HG02588 (cell line): Measurements from ENCODE around the gene TADA2A.
"Not testable (repeated sequence)": the region's sequence is repeated elsewhere in the genome, so short reads cannot be mapped to it uniquely, and the experiment has no call there.

ENCODE experiments used
- ATAC-seq: cut with Tn5 transposase; IDR thresholded peaks from one replicate; pipeline ENCODE4 v1.9.1; 2021; ENCODE audit warnings: mild to moderate bottlenecking, moderate library complexity; ENCODE audit not compliant: unreplicated experiment

The TADA2A gene

DNA sequence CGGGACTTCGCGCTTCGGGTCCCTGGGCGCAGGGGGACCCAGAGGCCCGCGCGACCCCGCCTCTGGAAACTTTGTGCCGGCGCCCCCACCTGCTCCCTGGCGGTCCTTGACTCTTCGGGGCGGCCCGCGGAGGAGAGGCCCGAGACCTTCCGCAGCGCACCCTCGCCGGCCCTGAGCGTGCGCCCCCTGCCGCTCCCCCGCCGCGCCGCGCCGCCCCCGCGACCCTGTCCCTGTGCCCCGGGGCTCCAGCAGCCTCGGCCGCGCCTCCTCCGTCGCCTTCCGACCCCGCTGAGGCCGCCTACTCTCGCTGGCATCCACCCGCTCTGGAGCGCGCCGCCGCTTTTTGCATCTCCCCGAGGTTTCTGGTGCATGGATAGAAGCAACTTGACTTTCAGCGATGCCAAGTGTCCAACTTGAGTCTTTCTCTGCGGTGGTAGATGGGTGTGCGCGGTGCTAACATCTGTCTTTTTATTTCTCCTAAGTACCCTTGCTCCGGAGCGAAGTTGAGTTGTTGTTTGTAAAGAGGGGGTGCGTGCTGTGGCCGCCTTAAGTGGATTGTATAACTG lies 83.4 kb downstream of the TADA2A start:
- peak; percentile 51 for ATAC-seq

DNA sequence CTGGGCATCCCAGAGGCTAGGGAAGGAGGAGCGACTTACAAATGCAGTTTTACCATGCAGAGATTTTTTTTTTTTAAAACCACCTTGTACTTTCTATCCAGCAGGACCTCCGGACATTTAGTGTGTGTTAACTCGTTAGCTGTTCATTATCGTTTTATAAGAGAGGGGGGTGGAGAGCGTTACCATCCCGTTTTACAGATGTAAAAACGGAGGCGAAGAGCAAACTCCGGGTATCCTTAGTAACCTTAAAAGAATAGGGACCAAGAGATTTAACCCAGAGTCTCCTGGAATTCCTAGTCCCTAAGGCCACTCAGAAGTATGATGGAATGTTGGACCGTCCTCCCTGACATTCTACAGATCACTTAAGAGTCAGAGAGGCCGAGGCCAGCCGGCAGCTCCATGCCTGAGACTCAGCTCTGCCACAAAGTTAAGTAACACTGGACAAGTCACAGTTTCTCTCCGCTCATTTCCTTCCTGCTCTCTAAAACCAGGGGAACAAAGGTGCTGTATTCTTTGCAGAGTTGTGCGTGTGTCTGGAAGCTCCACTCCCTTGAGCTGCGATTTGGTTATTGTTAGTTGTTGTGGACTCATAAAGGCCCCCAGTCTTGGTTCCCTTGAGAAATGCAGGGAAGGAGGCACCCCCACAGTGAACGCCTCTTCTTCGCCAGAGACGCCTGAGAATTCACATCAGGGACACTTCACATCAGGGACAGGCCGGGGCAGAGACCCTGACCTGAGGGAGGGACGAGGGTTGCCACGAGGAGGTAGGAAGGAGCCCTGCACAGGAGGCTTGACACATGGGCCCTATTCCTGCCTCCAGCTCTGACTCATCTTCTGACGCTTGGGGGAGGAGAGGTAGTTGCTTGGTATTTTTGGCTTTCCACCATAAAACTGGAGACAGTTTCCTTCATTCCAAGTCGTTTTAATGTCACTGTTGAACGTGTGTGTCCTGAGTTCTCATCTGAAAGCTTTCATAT lies 84.2 kb downstream of the TADA2A start:
- no peak for ATAC-seq

DNA sequence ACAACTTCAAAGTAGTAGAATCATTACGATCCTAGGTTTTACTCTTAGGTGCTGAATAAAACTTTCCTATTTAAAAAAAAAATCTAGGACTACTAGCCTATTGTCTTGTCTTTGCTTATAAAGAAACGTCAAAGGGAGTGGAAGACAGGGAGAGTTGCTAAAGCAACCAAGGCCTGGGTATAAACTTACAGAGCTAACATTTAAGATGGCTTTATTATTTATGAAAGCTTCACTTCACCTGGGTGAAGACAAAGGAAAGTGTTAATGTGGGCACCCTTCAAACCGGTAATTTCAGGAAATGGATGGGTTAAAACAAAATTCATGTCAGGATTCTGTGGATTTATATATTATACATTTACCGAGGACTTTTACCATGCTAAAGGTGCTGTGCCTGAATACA lies 85.5 kb downstream of the TADA2A start:
- ATAC-seq: no peak

DNA sequence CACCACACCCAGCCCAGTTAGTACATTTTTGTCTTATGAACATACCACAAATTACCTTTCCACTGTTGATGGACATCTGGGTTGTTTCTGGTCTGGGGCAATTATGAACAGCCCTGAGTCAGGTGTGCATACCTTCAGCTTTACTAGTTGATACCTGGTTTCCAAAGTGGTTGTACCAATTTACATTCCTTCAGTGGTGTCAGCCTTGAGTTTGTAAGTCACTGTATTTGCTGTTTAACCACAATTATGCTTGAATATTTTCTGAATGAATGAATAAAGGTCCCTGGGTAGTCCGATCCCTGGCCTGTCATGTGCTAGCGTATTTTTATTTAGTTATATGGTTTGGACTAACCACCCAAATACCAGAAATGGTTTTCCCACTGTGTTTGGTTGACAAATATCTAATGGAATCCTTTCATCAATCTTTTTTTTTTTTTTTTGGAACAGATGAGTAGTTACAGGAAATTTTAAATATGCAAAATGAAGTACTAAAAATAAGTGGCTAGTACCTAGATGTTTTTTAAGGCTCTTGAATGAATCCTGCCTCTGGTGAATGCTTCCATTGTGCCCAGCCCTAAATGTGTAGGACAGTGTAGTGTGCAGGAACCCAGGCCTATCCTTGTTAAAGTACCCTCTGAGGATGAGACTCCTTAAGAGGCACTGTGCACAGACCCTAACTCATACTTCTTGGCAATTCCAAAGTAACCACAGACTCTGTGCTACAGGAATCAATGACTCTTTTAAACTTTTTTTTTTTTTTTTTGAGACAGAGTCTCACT lies 86.8 kb downstream of the TADA2A start:
- no peak for ATAC-seq

DNA sequence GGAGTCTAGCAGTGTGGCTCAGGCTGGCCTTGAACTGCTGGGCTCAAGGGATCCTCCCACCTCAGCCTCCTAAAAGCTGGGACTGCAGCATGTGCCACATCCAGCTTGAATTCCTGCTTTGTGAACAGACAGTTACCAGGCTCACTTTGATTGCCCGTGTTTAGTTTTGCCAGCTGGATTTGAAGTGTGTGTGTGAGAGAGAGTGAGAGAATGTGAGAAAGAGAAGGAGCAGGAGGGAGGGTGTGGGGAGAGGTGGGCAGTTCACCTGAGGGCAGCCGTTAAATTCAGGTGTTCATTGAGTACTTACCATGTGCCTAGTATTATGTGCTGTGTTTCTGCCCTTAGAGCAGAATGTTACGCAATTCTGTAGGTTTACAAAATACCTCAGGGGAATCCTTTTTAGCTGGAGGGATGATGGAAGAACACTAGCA lies 87.7 kb downstream of the TADA2A start:
- ATAC-seq: no peak

DNA sequence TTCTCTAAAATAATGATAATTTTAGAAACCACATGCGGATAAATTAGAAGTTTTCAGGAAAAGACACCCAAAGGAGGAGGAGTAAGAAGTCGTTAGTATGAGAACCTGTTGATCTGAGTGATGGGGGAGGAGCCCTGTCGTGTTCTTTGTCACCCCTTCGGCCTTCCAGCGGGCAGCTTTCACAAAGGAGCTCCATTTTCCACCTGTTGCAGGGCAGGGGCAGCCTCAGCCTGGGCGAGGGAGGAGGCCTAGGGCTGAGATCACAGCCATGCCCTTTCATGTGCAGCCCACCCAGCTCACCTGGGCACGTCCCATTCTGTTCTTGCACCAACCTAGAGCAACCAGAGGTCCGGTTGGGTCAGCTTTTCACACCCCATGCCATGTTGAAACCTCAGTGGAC lies 88.3 kb downstream of the TADA2A start:
- ATAC-seq: no peak

DNA sequence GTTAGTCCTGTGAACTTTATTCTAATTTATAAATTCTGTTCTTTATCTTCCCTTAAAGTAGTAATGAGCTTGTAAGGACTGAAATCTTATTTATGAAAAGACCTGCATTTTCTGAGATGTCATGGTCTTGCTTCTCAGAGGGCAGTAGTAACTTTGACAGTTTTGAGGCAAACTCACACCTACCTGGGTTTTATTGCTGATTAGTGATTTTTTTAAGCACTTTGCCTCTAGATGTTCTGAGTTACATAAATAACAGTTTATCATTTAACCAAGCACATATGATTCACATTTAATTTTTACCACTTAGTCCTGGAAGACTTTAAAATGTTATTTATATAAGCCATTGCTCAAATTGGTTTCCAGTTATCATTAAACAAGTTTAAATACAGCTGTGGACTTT lies 93.7 kb downstream of the TADA2A start:
- no peak for ATAC-seq

DNA sequence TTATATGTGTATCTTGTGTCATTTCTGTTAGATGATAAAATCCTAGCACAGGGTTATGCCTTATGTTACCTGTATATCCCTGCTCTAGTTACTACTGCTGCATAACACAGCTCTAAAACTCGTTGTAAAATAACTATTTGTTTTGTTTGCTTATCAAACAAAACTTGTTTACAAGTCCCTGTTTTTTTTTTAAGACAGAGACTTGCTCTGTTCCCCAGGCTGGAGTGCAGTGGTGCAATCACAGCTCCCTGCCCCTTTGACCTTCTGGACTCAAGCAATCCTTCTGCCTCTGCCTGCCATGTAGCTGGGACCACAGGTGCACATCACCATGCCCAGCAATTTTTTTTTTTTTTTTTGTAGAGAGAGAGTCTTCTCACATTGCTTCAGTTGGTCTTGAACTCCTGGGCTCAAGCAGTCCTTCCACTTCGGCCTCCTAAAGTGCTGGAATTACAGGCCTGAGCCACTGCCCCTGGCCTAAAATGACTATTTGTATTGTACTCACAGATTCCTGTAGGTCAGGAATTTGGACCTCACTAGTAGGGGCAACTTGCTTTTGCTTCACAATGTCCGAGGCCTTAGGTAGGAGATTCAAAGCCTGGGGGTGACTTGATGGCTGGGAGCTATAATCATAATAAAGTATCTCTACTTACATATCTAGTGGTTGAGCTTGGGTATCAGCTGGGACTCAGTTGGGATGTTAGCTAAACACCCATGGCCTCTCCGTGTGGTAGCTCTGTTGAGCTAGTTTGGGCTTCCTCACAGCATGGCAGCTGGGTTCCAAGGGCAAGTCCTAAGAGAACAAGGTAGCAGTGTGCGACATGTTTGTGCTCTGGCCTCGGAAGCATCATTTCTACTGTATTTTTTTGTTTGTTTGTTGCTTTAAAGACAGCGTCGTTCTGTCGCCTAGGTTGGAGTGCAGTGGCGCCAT lies 95.6 kb downstream of the TADA2A start:
- no peak for ATAC-seq

DNA sequence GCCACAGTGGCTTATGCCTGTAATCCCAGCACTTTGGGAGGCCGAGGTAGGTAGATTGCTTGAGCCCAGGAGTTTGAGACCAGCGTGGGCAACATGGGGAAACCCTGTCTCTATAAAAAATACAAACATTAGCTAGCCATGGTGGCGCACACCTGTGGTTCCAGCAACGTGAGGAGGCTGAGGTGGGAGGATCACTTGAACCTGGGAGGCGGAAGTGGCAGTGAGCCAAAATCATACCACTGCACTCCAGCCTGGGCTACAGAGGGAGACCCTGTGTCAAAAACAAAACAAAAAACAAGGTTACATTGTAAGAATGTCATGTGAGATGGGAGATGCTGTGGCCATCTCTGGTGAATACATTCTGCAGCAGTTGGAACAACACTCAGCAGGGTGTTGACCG lies 96.5 kb downstream of the TADA2A start:
- no peak for ATAC-seq

DNA sequence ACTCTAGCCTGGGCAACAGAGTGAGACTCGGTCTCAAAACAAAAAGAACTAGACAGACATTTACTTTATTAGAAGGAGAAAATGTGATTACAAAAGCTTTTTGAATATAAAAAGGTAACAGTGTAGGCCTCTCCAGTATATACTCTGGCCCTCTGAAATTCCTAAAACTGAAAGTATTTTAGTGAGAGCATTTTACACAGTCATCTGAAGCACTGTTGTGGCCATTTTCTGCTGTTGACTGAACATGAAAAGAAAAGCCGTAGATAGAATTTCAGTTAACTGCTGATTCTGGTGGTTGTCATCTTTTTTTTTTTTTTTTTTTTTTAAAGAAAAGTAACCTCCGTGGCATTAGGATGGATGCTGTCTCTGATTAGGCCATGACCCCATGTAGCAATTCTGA lies 98.6 kb downstream of the TADA2A start:
- ATAC-seq: no peak

DNA sequence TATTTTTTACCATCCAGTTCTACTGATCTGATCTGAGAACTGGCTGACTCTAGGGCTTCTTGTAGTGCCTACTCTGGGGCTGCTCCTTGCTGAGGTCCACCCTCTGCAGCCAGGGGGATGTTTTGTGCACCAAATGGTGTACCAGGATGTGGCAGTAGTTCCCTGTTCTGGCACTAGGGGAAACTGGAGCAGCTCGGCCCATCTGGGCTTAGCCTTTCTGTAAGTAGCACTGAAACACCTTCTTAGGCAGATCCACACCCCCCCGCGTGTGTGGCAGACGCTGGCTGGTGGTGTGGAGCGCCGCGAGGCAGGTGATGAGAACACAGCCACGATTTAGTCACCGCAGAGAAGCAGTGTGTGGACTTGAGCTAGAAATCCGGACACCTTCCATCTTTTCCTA lies 100.0 kb downstream of the TADA2A start:
- ATAC-seq: no peak

DNA sequence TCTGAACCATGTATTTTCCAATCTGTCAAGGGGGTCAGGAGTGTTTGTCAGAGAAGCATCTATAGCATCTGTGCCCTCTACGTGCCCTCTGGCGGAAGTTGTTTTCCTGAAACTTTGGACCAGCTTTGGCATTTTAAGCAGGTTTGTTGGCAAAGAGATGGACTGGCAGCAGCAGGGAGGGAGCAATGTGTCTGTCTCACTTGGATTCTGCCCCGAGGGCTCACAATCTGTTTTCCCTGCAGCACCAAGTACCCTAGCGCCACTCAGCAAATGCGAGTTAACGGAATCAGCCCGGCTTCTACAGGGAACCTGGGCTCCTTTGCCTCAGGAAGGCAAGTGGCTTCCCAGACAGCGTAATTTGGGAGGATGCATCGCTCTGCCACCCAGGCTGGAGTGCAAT lies 100.4 kb downstream of the TADA2A start:
- no peak for ATAC-seq

DNA sequence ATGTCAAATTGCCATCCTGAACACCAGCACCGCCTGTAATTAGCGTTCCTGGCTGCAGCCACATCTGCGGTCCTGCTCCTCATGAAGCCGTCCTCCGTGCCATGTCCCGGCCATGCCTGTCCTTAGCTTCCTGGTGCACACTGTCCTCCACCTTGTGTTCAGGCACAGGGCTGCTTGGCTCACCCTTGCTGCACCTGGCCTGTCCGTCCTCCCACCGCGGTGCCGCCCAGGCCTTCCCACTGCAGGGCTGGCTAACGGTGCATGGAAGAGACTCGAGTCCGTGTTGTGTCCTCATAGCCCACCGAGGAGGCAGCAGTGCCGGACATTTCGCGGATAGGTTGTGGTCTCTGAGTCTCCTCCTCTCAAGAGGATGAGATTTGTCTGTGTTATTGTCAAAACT lies 103.4 kb downstream of the TADA2A start:
- ATAC-seq: no peak

DNA sequence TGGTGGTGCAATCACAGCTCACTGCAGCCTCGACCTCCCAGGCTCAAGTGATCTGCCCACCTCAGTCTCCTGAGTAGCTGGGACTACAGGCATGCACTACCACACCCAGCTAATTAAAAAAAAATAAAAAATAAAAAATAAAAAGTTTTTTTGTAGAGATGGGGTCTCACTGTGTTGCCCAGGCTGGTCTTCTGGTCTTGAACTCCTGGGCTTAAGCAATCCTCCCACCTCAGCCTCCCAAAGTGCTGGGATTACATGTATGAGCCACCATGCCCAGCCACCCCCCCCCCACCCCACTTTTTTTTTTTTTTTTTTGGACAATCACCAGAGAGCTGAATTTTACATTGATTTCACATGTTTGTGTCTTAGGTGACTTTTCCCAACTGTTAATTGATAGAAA lies 105.0 kb downstream of the TADA2A start:
- not testable (repeated sequence) for ATAC-seq

DNA sequence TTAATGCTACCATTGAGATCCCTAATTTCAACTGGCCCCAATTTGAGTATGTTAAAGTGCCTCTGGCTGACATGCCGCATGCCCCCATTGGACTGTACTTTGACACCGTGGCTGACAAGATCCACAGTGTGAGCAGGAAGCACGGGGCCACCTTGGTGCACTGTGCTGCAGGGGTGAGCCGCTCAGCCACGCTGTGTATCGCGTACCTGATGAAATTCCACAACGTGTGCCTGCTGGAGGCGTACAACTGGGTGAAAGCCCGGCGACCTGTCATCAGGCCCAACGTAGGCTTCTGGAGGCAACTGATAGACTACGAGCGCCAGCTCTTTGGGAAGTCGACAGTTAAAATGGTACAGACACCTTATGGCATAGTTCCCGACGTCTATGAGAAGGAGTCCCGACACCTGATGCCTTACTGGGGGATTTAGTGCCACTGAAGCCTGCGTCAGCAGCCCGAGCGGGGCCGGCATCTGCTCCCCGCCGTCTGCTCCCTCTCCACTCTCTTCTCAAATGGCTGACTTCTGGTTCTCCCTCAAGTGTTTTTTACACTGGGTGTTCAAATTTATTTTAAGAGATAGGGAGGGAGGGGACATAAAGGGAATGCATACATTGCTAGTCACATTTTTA lies 105.9 kb downstream of the TADA2A start:
- ATAC-seq: no peak

DNA sequence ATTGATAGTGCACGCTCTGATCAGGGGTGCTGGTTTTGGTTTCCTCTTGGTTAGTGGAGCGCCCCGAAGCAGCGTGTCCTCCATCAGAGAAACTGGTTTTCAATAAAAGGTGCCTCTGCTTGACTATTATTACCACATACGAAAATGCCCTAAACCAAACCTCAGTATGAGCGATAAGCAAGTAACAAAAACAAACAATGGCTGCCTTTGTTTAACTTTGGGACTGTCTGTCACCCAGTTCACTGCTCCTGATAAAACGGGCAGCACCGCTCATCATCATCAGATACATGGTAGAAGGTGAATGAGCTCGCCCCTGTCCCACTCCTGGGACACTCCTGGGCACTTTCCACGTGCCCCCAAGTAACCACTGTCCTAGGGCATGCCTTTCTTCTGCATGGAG lies 107.0 kb downstream of the TADA2A start:
- ATAC-seq: no peak

DNA sequence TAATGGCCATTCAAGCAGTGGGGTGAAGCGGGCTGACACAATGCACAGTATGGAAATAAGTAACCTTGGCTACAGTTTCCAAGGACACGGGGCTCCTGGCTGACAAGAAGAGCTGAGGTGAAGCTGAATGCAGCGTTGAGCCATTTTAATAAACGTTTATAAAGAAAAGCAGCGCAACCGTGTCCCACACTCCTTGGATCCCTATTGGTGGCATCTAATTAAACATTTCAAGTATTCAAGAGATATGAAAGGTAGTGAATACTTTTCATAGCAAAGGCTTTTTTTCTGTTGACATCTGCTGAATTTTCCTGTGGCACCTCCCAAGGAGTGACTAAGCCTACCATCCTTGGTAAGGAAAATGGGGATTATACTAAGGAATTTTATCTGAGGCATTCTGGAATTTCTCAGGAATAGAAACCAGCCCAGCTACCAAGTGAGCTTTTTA lies 109.5 kb downstream of the TADA2A start:
- ATAC-seq: no peak

DNA sequence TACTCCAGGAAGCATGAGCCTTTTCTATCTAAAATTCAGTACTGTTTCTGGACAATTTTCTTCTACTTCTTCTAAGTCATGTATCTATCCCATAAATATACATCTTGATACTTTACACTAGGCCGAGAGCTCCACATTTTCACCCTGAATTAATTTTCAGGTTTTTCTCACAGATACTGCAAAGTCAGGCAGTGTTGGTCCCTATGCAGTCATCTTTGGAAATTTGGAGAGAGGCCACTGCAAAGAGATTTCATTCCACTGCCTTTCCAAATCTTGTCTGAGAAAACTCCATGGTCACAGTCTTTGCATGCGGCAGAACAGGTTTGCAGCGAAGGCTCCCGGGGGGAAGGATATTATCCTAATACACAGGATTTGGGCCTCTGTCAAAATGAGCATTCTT lies 111.2 kb downstream of the TADA2A start:
- no peak for ATAC-seq

DNA sequence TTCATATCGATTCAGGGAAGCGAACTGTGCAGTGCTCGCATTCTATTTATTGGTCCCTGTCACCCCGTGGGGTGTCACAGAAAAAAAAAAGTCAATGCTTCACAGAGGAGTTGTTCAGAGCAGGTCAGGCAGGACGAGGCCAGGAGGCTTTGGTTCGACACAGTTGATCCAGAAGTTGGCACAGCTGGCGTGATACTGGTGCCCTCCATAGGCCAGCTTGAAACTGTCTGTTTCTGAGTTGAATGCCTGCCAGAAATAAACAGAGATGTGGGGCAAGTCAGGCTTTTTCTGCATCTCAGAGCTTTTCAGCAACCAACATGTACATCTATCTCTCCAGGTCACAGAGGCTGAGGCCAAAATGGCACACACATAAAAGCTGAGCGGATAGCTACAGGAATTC lies 112.1 kb downstream of the TADA2A start:
- no peak for ATAC-seq
